Measurements from ENCODE around the gene CEP126.

The CEP126 gene

GRCh38 chr11:102014756-102015155, 99.9 kb downstream of the CEP126 start:
- no peak for DNase-seq

GRCh38 chr11:102017026-102017425, 102.2 kb downstream of the CEP126 start:
- DNase-seq = no peak

GRCh38 chr11:102026217-102026616, 111.4 kb downstream of the CEP126 start:
- DNase-seq = no peak

GRCh38 chr11:102026959-102027358, 112.1 kb downstream of the CEP126 start:
- DNase-seq = no peak

- DNase-seq = no peak
Measured at GRCh38 chr11:102036757-102037156, 121.9 kb downstream of the CEP126 start.

- no peak for DNase-seq
Measured at GRCh38 chr11:102046841-102047240, 132.0 kb downstream of the CEP126 start.

GRCh38 chr11:102047305-102047924, 132.6 kb downstream of the CEP126 start, which contains the start of gene CFAP300:
Gene CFAP300, plus strand, starts transcription at chr11:102047437. Its CDS starts 34 bp downstream, at chr11:102047471.
- peak; percentile 6 for DNase-seq

Data from activated effector memory CD4-positive, alpha-beta T cell treated with Interleukin-2 at 50 U/mL for 16 hours (primary cell).